HG02970 (cell line): Measurements from ENCODE around the gene RABGAP1L.
"Not testable (repeated sequence)": the region's sequence is repeated elsewhere in the genome, so short reads cannot be mapped to it uniquely, and the experiment has no call there.

ENCODE experiments used
- ATAC-seq: cut with Tn5 transposase; IDR thresholded peaks from one replicate; pipeline ENCODE4 v1.9.1; 2021; ENCODE audit warnings: mild to moderate bottlenecking, moderate library complexity, moderate number of reproducible peaks; ENCODE audit not compliant: unreplicated experiment, low FRiP score

RABGAP1L gene

DNA sequence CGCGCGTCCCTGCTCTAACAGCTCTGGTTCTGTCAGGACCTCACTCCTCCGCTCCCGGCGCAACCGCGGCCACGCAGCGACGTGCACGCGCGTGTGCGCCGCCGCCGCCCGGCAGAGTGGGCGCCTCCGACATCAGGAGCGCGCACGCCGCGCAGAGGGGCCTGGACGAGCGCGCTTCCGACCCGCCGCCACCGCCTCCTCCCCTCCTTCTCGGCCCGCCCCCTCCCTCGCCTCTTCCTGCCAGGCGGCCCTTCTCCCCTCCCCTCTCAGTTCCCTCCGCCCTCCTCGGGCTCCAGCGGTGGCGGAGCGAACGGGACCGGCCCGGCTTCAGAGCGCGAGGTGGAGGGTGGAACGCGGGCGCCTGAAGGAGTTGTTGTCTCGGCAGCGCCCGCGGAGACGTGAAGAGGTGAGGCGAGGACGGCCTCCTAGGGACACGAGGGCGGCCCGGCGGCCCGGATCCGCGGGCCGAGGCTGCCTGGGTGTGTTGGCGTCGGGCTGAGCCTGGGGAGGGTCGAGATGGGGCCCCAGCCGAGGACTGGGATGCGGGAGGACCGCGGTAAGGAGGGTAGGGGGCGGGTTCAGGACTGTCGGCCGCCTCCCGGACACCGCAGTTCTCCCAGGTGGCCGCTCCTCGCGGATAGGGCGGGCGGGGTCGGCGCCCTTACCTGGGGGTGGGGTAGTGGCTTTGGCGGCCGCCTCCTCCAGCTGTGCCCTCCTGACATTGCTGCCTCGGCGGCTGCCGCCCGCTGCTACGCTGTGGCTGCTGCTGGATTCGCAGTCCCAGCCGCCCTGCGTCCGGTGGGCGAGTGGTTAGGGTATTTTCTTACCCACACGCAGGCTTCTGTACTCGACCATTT is at the start of gene RABGAP1L:
RABGAP1L (plus strand) TSS at position 269 of the 857 bp plus-strand sequence.
- ATAC-seq = peak; percentile 84

DNA sequence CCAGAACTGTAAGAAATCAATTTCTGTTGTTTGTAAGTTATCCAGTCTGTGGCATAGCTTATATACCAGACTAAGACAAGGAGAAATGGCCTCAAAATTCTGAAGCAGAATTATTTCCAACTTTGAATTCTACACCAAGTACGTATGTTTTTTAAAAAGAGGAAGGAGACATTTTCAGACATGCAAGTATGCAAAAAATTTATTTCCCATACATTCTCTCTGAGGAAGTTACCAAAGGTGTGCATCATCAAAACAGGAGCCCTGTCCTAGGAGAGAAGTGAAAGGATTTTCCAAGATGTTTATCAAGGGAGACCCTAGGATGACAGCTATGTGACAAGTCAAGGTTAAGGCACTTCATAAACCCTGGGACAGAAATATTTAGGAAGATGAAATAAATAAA is 49.3 kb upstream of the RABGAP1L start:
- no peak for ATAC-seq

DNA sequence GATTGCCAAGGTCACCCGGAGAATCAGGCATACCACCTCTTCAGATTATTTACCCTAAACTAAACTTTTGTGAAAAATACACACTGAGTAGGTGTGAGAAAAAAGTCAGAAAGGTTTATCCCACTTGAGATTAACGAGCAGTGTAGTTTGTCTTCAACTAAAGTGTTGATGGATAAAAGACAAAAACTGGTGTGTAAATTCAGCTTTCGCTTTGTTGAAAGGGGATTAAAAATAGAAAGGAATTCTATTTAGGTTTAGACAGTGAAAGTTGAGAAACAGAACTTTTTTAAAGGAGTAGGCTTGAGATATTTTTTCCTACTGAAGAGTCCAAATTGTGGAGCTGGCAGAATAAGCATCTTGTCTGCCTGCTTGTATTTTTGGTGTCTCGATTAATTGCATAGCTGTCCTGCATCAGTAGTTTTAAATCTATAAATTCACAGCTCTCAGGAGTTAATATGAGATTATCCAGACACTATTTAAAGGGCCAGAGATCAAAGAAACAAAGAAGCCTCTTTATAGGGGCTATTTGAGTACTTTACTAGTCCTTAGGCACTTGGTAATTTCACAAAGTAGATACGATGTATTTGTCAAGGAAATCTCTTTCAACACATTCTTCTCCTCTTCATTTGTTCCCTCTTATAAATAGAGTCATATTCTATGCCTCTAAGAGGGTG is 46.7 kb upstream of the RABGAP1L start:
- no peak for ATAC-seq

DNA sequence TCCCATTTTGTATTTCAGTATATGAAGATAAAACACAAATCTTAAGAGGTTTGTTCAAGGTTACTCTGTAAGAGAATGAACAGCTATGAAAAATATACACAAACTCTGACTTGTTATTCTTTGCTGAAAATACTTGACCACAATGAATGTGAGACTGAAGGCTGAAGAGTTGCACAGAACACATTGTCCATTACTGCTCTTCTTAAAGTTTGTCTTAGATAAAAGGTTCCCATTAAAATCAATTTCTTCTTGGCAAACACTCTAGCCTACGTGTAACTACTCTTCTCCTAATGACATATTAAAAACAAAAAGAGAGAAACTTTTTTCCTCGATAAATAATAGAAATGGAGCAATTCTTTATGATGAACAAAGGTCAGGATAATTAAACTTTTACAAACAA is 45.2 kb upstream of the RABGAP1L start:
- no peak for ATAC-seq

DNA sequence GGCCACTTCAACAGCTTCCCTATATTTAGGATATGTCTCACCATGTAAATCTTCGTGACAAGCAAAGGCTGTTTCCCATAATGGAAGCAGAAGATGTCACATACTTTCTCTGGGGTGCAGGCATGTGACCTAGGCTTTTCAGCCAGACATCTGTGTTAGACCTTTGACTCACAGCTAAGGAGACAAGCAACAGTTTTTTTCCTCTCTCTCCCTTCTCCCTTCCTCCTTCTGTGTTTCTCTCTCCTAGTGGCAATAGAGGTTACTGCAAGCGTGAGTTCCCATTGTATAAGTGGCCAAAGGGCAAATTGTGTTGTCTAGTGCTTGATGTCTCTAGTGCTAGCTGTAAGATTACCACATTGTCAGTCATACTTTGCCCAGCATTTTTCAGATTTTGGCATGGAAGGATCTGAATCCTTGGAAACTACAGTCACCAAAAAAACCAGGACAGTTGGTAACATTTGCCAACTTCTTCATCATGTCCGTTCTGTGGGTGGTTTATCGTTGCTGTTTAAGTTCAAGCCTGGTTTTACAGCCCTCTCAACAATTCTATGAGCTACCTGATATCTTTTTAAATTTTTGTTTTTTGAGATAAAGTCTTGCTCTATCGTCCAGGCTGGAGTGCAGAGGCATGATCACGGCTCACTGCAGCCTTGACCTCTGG is 44.4 kb upstream of the RABGAP1L start:
- no peak for ATAC-seq

DNA sequence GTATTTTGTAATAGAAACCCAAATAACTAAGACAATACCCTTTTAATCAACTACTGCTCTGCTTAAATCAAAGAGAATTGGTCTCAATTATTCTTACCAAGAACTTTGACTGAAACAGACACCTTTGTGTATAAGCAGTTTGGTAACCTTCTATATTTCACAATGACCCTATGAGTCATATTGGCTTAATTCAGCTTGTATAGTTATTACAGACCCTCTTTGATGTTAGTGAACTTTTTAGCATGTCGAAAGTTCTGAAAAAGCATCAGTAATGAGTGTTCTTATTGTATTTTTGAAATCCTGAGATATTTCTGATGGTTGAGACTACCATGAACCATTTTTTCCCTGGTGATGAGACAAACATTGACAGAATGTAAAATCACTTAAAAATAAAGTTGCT is 43.3 kb upstream of the RABGAP1L start:
- ATAC-seq = no peak

DNA sequence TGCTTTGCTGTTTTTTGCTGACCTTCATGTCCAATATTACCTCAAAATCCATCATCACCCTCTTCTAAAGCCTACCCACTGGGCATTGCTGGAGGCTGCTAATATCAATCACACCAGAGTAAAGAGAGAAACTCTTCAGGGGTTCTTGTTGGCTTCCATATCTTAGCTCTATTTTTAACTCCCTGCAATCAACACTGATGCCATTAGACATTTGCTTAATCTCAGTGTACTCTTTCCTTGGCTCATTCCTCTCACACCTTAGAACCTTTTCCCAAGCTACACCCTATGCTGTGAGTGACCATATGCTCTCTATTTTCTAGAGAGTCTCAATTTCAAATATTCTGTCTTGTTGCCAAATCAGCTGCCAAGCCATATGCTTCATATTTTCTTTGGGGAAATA is 40.6 kb upstream of the RABGAP1L start:
- no peak for ATAC-seq

DNA sequence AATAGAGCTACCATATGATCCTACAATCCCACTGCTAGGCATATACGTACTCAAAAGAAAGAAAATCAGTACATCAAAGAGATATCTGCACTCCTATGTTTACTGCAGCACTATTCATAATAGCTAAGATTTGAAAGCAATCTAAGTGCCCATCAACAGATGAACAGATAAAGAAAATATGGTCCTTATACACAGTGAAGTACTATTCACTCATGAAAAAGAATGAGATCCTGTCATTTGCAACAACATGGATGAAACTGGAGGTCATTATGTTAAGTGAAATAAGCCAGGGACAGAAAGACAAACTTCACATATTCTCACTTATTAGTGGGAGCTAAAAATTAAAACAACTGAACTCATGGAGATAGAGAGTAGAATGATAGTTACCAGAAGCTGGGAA is 37.0 kb upstream of the RABGAP1L start:
- ATAC-seq = not testable (repeated sequence)

DNA sequence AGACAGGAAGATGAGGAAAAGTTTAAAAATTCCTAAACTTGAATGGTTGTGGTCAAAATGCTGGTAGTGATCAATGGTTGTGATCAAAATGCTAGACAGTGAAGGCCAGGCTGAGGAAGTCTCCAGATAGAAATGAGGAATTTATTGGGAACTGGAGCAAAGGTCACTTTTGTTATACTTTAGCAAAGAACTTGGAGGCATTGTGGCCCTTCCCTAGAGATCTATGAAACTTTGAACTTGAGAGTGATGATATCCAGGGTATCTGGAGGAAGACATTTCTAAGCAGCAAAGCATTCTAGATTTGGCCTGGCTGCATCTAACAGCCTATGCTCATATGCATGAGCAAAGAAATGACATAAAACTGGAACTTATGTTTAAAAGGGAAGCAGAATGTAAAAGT is 35.5 kb upstream of the RABGAP1L start:
- no peak for ATAC-seq

DNA sequence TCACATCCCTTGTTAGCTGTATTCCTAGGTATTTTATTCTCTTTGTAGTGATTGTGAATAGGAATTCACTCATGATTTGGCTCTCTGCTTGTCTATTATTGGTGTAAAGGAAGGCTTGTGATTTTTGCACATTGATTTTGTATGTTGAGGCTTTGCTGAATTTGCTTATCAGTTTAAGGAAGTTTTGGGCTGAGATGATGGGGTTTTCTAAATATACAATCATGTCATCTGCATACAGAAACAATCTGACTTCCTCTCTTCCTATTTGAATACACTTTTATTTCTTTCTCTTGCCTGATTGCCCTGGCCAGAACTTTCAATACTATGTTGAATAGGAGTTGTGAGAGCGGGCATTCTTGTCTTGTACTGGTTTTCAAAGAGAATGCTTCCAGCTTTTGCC is 32.1 kb upstream of the RABGAP1L start:
- not testable (repeated sequence) for ATAC-seq

DNA sequence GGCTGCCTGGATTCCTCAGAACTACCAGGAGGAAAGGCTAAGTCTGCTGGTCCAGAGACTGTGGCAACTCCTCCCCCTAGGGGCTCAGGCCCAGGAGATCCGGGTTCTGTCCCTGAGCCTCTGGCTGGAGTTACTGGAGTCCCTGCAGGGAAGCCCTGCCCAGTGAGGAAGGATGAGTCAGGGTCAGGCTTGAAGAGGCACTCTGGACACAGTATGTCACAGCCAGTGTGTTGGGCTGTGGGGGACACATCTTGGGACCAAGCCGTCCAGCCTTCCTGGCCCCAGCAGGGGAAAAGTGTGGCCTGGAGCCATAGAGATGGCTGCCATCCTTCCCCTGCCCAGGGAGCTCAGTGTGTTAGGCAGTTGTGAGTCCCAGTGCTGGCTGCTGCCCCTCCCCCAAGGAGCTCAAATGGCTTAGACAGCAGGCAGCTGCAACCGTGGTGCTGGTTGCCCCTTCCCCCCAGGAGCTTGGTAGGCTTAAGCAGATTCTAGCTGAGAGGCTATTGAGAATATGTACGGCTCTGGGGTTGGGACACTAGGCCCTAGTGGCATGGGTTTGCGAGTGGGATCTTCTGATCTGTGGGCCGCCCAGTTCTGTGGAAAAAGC is 28.2 kb upstream of the RABGAP1L start:
- ATAC-seq = no peak

DNA sequence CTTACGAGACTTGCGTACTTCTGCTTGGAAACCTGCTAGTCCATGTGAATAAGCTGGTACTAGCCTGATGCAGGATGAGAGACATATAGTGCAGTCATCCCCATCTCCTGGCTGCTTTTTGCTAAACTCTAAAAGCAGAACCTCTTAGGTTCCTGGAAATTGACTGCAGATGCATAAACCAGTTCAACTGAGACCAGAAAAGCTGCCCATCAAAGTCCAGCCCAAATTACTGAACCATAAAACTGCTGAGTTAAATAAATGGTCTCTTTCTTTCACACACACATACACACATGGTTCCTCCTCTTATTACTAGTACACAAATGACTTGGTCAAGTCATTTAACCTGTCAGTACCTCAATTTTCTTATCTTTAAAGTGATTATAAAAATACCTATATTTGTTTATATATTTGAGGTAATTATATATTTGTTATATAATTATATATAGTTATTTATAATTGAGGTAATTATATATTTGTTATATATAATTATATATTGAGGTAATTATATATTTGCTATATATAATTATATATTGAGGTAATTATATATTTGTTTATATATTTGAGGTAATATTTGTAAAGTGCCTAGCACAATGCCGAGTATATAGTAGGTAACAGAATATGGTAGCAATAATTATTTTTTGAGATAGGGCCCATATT is 25.2 kb upstream of the RABGAP1L start:
- no peak for ATAC-seq

DNA sequence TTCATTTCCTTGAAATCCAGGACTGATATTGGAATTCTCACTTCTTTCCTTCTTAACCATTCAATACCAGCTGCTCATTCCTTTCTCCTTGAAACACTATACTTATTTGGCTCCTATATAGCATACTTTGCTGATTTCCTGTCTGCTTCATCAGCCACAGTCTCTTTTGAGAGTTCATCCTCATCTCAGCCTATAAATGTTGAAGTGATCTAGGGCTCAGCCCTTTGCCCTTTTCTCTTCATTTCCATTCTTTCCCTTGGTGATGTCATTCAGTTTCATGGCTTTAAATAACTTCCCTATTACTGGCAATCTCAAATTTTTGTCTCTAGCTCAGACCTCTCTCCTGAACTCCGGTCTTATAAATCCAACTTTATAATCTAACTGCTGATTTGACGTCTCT is 24.1 kb upstream of the RABGAP1L start:
- ATAC-seq = no peak

DNA sequence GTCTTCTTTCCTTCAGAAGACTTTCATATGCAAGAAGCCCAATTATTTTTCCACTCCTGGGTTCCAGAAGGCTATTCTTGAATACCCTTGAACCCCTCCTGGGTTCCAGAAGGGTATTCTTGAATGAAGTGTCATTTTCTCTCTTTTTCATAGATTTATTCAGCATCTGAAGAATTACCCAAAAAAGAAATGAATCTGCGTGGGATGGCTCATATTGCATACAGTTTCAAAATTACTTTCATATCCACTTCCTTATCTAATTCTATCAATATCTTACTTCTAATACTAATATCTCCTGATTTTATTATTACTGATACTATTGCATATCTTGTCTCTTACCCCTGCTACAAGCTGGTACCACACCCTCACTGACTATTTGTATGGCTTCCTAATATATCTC is 22.6 kb upstream of the RABGAP1L start:
- ATAC-seq = no peak

DNA sequence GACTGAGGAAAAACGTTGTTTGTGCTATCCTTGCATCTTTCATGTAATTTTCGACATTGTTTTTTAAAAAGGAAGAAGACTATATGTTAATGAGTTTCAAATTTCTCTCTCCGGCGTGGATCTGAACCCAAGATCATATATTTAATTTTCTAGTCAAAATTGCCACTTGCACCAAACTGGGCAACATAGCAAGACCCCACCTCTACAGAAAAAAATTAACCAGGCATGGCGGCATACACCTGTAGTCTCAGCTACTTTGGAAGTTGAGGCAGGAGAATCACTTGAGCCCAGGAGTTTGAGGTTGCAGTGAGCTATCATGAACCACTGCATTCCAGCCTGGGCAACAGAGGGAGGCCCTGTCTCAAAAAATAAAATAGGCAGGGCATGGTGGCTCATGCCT is 16.5 kb upstream of the RABGAP1L start:
- ATAC-seq = no peak

DNA sequence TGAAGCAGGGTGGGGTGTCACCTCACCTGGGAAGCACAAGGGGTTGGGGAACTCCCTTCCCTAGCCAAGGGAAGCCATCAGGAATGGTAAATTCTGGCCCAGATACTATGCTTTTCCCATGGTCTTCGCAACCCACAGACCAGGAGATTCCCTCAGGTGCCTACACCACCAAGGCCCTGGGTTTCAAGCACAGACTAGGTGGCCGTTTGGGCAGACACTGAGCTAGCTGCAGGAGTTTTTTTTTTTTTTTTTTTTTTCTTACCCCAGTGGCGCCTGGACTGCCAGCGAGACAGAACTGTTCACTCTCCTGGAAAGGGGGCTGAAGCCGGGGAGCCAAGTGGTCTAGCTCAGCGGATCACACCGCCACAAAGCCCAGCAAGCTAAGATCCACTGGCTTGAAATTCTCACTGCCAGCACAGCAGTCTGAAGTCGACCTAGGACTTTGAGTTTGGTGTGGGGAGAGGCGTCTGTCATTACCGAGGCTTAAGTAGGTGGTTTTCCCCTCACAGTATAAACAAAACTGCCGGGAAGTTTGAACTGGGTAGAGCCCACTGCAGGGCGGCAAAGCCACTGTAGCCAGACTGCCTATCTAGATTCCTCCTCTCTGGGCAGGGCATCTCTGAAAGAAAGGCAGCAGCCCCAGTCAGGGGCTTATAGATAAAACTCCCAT is 15.5 kb upstream of the RABGAP1L start:
- not testable (repeated sequence) for ATAC-seq

DNA sequence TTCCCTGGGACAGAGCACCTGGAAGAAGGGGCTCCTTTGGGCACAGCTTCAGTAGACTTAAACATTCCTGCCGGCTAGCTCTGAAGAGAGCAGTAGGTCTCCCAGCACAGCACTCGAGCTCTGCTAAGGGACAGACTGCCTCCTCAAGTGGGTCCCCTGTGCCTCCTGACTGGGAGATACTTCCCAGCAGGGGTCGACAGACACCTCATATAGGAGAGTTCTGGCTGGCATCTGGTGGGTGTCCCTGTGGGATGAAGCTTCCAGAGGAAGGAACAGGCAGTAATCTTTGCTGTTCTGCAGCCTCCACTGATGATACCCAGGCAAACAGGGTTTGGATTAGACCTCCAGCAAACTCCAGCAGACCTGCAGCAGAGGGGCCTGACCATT is 14.9 kb upstream of the RABGAP1L start:
- ATAC-seq = not testable (repeated sequence)

DNA sequence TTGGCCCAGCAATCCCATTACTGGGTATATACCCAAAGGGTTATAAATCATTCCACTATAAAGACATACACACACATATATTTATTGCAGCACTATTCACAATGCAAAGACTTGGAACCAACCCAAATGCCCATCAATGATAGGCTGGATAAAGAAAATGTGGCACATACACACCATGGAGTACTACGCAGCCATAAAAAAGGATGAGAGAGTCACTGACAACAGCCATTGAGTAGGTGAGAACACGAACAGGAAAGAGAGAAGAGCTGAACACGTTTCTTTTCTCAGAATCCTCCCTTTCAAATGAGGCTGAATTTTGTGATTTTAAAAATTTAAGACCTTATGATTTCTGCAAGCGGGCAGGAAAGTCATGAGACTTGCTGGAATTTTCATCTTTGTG is 10.1 kb upstream of the RABGAP1L start:
- no peak for ATAC-seq

DNA sequence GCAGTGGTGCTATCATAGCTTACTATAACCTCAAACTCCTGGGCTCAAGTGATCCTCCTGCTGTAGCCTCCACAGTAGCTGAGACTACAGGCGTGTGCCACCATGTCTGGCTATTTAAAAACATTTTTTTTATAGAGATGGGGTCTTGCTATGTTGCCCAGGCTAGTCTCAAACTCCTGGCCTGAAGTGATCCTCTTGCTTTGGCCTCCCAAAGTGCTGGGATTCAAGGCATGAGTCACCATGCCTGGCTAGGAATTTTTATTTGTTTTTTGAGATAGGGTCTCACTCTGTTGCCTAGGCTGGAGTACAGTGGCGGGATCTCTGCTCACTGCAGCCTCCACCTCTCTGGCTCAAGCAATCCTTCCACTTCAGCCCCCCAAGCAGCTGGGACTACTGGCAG is 8.8 kb upstream of the RABGAP1L start:
- ATAC-seq = no peak

DNA sequence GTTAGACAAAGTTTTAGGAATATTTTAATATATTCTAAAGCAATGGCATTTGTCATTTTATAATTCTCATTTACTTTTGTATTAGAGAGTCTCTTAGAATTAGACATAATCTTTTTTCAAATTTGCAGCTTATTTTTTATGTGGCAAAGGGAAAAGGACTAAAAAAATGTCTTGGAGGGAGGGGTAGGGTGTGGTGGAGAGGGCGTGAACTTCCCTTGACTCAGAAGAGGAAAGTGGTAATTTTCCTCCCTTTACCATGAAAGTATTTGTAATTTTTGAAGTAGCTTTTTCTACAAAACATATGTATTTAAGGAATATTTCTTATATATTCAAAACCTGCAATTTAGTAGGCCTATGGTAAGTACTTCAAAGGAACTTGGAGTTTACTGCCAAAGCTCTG is 6.9 kb upstream of the RABGAP1L start:
- ATAC-seq = no peak
